H1 (cell line): ENCODE measurements around the gene RAB4B. TPM values are rescaled to one million over a fixed set of nuclear protein-coding genes. Genes with fewer than 3 reads are reported as not detected.
"Not testable (repeated sequence)": the region's sequence is repeated elsewhere in the genome, so short reads cannot be mapped to it uniquely, and the experiment has no call there.

Source experiments
- CTCF ChIA-PET: fragments of 300-600 bp; sonication (Branson Sonifier 250); formaldehyde crosslinking; loops from one replicate; lab custom pipeline; 2021; ENCODE audit not compliant: partially characterized antibody; lab: Charles Lee
- POLR2A ChIA-PET: fragments of 300-600 bp; sonication (Branson Sonifier 250); formaldehyde crosslinking; loops from one replicate; lab custom pipeline; 2021; ENCODE audit warnings: inconsistent platforms; ENCODE audit not compliant: partially characterized antibody; lab: Charles Lee
- DNase-seq, 2 experiments: peaks; one replicate each; pipeline versions ENCODE4 v3.0.0 to v3.0.0-alpha.2; 2010 to 2022; ENCODE audit warnings: low spot score in 2 of 2, low read depth in 1 of 2, mixed read lengths in 1 of 2
- FAIRE-seq: peaks from 2 replicates; lab custom pipeline; 2011; peaks lifted over from hg19 to GRCh38; lab: Jason Lieb, UNC
- H2AFZ ChIP-seq: 2 replicates; pipeline ENCODE4 v1.8.1; 2012; ENCODE audit warnings: low read length, inconsistent platforms
- H2AK5ac ChIP-seq: 2 replicates; pipeline ENCODE4 v1.6.1; 2013; ENCODE audit warnings: low read depth, low read length
- H2BK120ac ChIP-seq: replicated peaks from 2 replicates; pipeline ENCODE3; 2013; ENCODE audit warnings: low read depth, low read length, inconsistent platforms
- H2BK12ac ChIP-seq: 2 replicates; pipeline ENCODE4 v1.6.1; 2013; ENCODE audit warnings: low read depth, low read length
- H2BK15ac ChIP-seq: 2 replicates; pipeline ENCODE4 v1.6.1; 2013; ENCODE audit warnings: low read length
- H2BK20ac ChIP-seq: 2 replicates; pipeline ENCODE4 v1.6.1; 2013; ENCODE audit warnings: low read length
- H2BK5ac ChIP-seq: 2 replicates; pipeline ENCODE4 v1.6.1; 2013; ENCODE audit warnings: low read depth, low read length
- H3K14ac ChIP-seq: 2 replicates; pipeline ENCODE4 v1.6.1; 2013; ENCODE audit warnings: inconsistent platforms; ENCODE audit not compliant: insufficient read length
- H3K18ac ChIP-seq: 2 replicates; pipeline ENCODE4 v1.6.1; 2013; ENCODE audit warnings: low read length; ENCODE audit errors: extremely low read depth
- H3K23ac ChIP-seq: 2 replicates; pipeline ENCODE4 v1.6.1; 2013; ENCODE audit warnings: inconsistent platforms; ENCODE audit not compliant: insufficient read length
- H3K23me2 ChIP-seq: 2 replicates; pipeline ENCODE4 v1.6.1; 2013; ENCODE audit warnings: low read depth, low read length
- H3K27ac ChIP-seq: 2 replicates; pipeline ENCODE4 v1.6.1; 2011; ENCODE audit warnings: low read depth, low read length, inconsistent platforms
- H3K27me3 ChIP-seq, 4 experiments: replicated peaks in 1 of 4; 1 replicate in 1 of 4; 2 replicates in 3 of 4; pipeline versions ENCODE4 v1.6.1 to v1.8.1; 2011 to 2013; ENCODE audit warnings: low read length in 3 of 4, mild to moderate bottlenecking in 3 of 4, inconsistent platforms in 2 of 4, mixed read lengths in 2 of 4, moderate library complexity in 1 of 4; ENCODE audit not compliant: control insufficient read depth in 3 of 4, insufficient read depth in 3 of 4; ENCODE audit errors: extremely low read depth in 1 of 4
- H3K36me3 ChIP-seq, 4 experiments: 2 replicates each; pipeline versions ENCODE4 v1.6.1 to v1.8.1; 2011 to 2013; ENCODE audit warnings: mild to moderate bottlenecking in 4 of 4, low read length in 3 of 4, moderate library complexity in 2 of 4, control low read depth in 1 of 4, inconsistent platforms in 1 of 4; ENCODE audit not compliant: insufficient read depth in 4 of 4, control insufficient read depth in 2 of 4
- H3K4ac ChIP-seq: replicated peaks from 2 replicates; pipeline ENCODE3; 2013; ENCODE audit warnings: low read length, low read depth, mixed read lengths, inconsistent platforms; ENCODE audit not compliant: insufficient read length
- H3K4me1 ChIP-seq, 4 experiments: replicated peaks in 1 of 4; 1 replicate in 1 of 4; 2 replicates in 3 of 4; pipeline versions ENCODE4 v1.6.1 to v1.8.1; 2011 to 2013; ENCODE audit warnings: low read length in 3 of 4, inconsistent platforms in 2 of 4, mixed read lengths in 1 of 4; ENCODE audit not compliant: insufficient read depth in 4 of 4, control insufficient read depth in 3 of 4
- H3K4me2 ChIP-seq, 2 experiments: 2 replicates each; pipeline versions ENCODE4 v1.6.1 to v1.8.1; 2011 to 2013; ENCODE audit warnings: low read depth in 2 of 2, low read length in 2 of 2, control low read depth in 1 of 2, inconsistent platforms in 1 of 2, mild to moderate bottlenecking in 1 of 2; ENCODE audit not compliant: insufficient read depth in 1 of 2
- H3K4me3 ChIP-seq, 4 experiments: fragments of 200-600, 300-600 bp in 1 of 4; sonication (generic), shearing (Covaris generic), sonication (Bioruptor Twin) in 1 of 4; 2 replicates each; pipeline versions ENCODE4 v1.5.1 to v1.8.1; 2011 to 2016; ENCODE audit warnings: low read length in 4 of 4, low read depth in 3 of 4, control low read depth in 2 of 4, inconsistent platforms in 2 of 4, mild to moderate bottlenecking in 2 of 4, mixed read lengths in 1 of 4, moderate library complexity in 1 of 4; ENCODE audit not compliant: insufficient read depth in 2 of 4; ENCODE audit errors: extremely low read depth in 1 of 4
- H3K56ac ChIP-seq: replicated peaks from 2 replicates; pipeline ENCODE3; 2013; ENCODE audit warnings: low read depth, mild to moderate bottlenecking, mixed read lengths, low read length, inconsistent platforms; ENCODE audit not compliant: insufficient read length
- H3K79me1 ChIP-seq: 2 replicates; pipeline ENCODE4 v1.6.1; 2013; ENCODE audit warnings: low read depth, low read length, control low read depth
- H3K79me2 ChIP-seq, 2 experiments: 2 replicates each; pipeline versions ENCODE4 v1.6.1 to v1.8.1; 2012 to 2013; ENCODE audit warnings: low read length in 2 of 2, mild to moderate bottlenecking in 2 of 2, inconsistent platforms in 1 of 2; ENCODE audit not compliant: insufficient read depth in 2 of 2, control insufficient read depth in 1 of 2
- H3K9ac ChIP-seq, 4 experiments: replicated peaks in 1 of 4; 1 replicate in 1 of 4; 2 replicates in 3 of 4; pipeline versions ENCODE4 v1.6.1 to v1.8.1; 2011 to 2013; ENCODE audit warnings: low read depth in 3 of 4, low read length in 3 of 4, control low read depth in 2 of 4, mild to moderate bottlenecking in 2 of 4, moderate library complexity in 2 of 4, inconsistent platforms in 1 of 4; ENCODE audit errors: extremely low read depth in 1 of 4
- H3K9me3 ChIP-seq, 2 experiments: 2 replicates each; pipeline versions ENCODE4 v1.6.1 to v1.8.1; 2012 to 2013; ENCODE audit warnings: mild to moderate bottlenecking in 2 of 2, moderate library complexity in 2 of 2, control low read depth in 1 of 2, inconsistent platforms in 1 of 2, low read depth in 1 of 2, low read length in 1 of 2, mixed read lengths in 1 of 2; ENCODE audit not compliant: insufficient read depth in 2 of 2
- H4K20me1 ChIP-seq, 2 experiments: replicated peaks in 1 of 2; 2 replicates each; pipeline versions ENCODE3 to v1.8.1; 2011 to 2013; ENCODE audit warnings: inconsistent platforms in 2 of 2, low read length in 2 of 2, mild to moderate bottlenecking in 1 of 2; ENCODE audit not compliant: insufficient read depth in 2 of 2, control insufficient read depth in 1 of 2
- H4K5ac ChIP-seq: 2 replicates; pipeline ENCODE4 v1.6.1; 2013; ENCODE audit warnings: low read length, low read depth, mixed read lengths, inconsistent platforms; ENCODE audit not compliant: insufficient read length
- H4K8ac ChIP-seq: 2 replicates; pipeline ENCODE4 v1.8.0; 2013; ENCODE audit warnings: mild to moderate bottlenecking, moderate library complexity, low read length, inconsistent platforms; ENCODE audit not compliant: insufficient read depth; ENCODE audit errors: extremely low read depth
- H4K91ac ChIP-seq: replicated peaks from 2 replicates; pipeline ENCODE3; 2013; ENCODE audit warnings: low read length, mixed read lengths, inconsistent platforms; ENCODE audit not compliant: insufficient read length
- WGBS, 2 experiments: shearing (Covaris generic) in 1 of 2; methylation state at CpG; one replicate each; pipeline versions ENCODE4 v1.1.6 to v1.1.7; 2013 to 2015; ENCODE audit warnings: low lambda C conversion rate in 2 of 2, mixed read lengths in 2 of 2, inconsistent platforms in 1 of 2, low coverage in 1 of 2, missing lambda C conversion rate in 1 of 2; ENCODE audit not compliant: insufficient replicate concordance in 2 of 2, insufficient coverage in 1 of 2, insufficient read length in 1 of 2; ENCODE audit errors: extremely low coverage in 1 of 2, missing lambda C conversion rate in 1 of 2; 5-methylcytosine and 5-hydroxymethylcytosine counted together
- polyA plus RNA-seq, 7 experiments: library from polyadenylated mRNA; depleted of rRNA in 3 of 7; stranded (reverse) in 5 of 7; unstranded in 2 of 7; fragments of >200 nt in 5 of 7; fragments of 200-250 nt in 2 of 7; gene quantifications; 1 replicate in 5 of 7; 2 replicates in 1 of 7; 4 replicates in 1 of 7; pipeline versions ENCODE4 v1.2.1 to v1.2.3, GENCODE V29; 2011 to 2013; ENCODE audit warnings: missing spikeins in 2 of 7, mixed read lengths in 2 of 7
- total RNA-seq: library from RNA; stranded (reverse); fragmentation: NEBNext Ultra II Directional; extraction: Animal tissue kit (Norgen Biotek cat#: 25700); gene quantifications from 2 replicates; pipeline ENCODE4 v1.2.1, GENCODE V29; 2021

Gene RAB4B
- total and polyA plus RNA-seq, 2 of the 8 experiments (the other 6 are each of a cell fraction or from before 2014, with no cell fraction given) = 15.9 to 28.6 TPM

DNA sequence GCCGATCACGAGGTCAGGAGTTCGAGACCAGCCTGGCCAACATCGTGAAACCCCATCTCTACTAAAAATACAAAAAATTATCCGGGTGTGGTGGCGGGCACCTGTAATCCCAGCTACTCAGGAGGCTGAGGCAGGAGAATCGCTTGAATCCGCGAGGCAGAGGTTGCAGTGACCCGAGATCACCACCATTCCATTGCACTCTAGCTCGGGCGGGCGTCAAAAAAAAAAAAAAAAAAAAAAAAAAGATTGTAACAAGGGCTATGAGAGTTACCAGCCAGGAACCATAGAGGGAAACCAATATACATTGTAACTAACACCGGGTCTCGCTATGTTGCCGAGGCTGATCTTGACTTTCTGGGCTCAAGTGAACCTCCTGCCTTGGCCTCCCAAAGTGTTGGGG, 45.7 kb upstream of the RAB4B start:
- not testable (repeated sequence) for H3K79me1 ChIP-seq, H4K20me1 ChIP-seq, H3K14ac ChIP-seq, H3K27ac ChIP-seq, H3K4me1 ChIP-seq, H3K56ac ChIP-seq, H4K5ac ChIP-seq, H2BK12ac ChIP-seq, H3K4ac ChIP-seq, H2AFZ ChIP-seq, H2BK20ac ChIP-seq, H2AK5ac ChIP-seq, H2BK120ac ChIP-seq, FAIRE-seq, H4K8ac ChIP-seq, H3K79me2 ChIP-seq, DNase-seq, H3K9me3 ChIP-seq, H2BK5ac ChIP-seq, H3K23ac ChIP-seq, H3K4me3 ChIP-seq, H4K91ac ChIP-seq, H3K27me3 ChIP-seq, H3K9ac ChIP-seq, H2BK15ac ChIP-seq, H3K18ac ChIP-seq, H3K23me2 ChIP-seq, H3K4me2 ChIP-seq
- POLR2A ChIA-PET = interaction anchor here (1.0 to 2.1 kb wide), 3 partner anchors 11 to 92 kb away, joined by 3 to 9 read pairs (median 3); no protein-coding TSS in a partner anchor
- CTCF ChIA-PET = interaction anchor here (1.0 to 2.3 kb wide), 3 partner anchors 10 to 15 kb away, joined by 3 to 10 read pairs (median 4); partner anchors contain the start of genes COQ8B and ITPKC
- 93% methylated on average over 16 of the region's 16 CpGs; no CpG with 5 or more reads in 1 of the 2 experiments for WGBS, 2 experiments
- H3K36me3 ChIP-seq = peaks cover 4 to 34% (median 20%) of the 10 kb centered on the region in 4 experiments; a peak in 6 of 8 replicates
